Gastrocnemius medialis (tissue), 4 donors: ENCODE data around the gene DOLPP1.

Source experiments
- CTCF ChIP-seq, 5 experiments: fragments of 450-650 bp in 3 of 5; fragments of 200-600 bp in 2 of 5; sonication (generic) in 2 of 5; IDR thresholded peaks in 4 of 5; conservative IDR thresholded peaks in 1 of 5; 1 replicate in 4 of 5; 2 replicates in 1 of 5; pipeline ENCODE4 v1.5.1; 2016 to 2019; ENCODE audit warnings: antibody characterized with exemption in 5 of 5, mild to moderate bottlenecking in 3 of 5, moderate library complexity in 3 of 5
- POLR2A ChIP-seq, 2 donors: fragments of 450-650 bp; IDR thresholded peaks; one replicate each; pipeline ENCODE4 v1.6.1; 2017; ENCODE audit warnings: antibody characterized with exemption in 2 of 2, mild to moderate bottlenecking in 2 of 2, moderate library complexity in 2 of 2

- TF ChIP-seq CTCF (IDR thresholded peaks at IDR 0.05 in 4 of 5, conservative IDR thresholded peaks at IDR 0.05 in 1 of 5) (no peak), POLR2A (IDR thresholded peaks at IDR 0.05) (no peak)
These were observed 9.3 kb upstream of the DOLPP1 start for GRCh38 chr9:129071526-129072126.
